Transverse colon (tissue), 4 donors: ENCODE measurements around the gene MTOR. TPM values are rescaled to one million over a fixed set of nuclear protein-coding genes. Genes with fewer than 3 reads are reported as not detected.

Experiments used
- DNase-seq: peaks from one replicate; pipeline ENCODE4 v3.0.0-alpha.2; 2019
- H3K27ac ChIP-seq, 4 donors: fragments of 200-600 bp; sonication (generic); 2 replicates each; pipeline ENCODE4 v1.5.1; 2016 to 2018; ENCODE audit warnings: inconsistent platforms in 4 of 4
- H3K27me3 ChIP-seq: fragments of 200-600 bp; sonication (generic); 2 replicates; pipeline ENCODE4 v1.5.1; 2017; ENCODE audit warnings: inconsistent platforms
- H3K36me3 ChIP-seq, 4 donors: fragments of 200-600 bp; sonication (generic); 2 replicates each; pipeline ENCODE4 v1.5.1; 2017 to 2019; ENCODE audit warnings: inconsistent platforms in 4 of 4
- H3K4me1 ChIP-seq, 4 donors: fragments of 200-600 bp; sonication (generic); 2 replicates each; pipeline ENCODE4 v1.5.1; 2017 to 2020; ENCODE audit warnings: inconsistent platforms in 4 of 4
- H3K4me3 ChIP-seq, 4 donors: fragments of 200-600 bp; sonication (generic); 1 replicate in 1 of 4; 2 replicates in 3 of 4; pipeline versions ENCODE4 v1.5.1 to v1.6.1; 2017 to 2019; ENCODE audit warnings: inconsistent platforms in 4 of 4
- H3K9me3 ChIP-seq, 2 donors: fragments of 200-600 bp; sonication (generic); 2 replicates each; pipeline ENCODE4 v1.5.1; 2017 to 2019; ENCODE audit warnings: inconsistent platforms in 2 of 2
- EP300 ChIP-seq: sonication (generic); formaldehyde crosslinking; IDR thresholded peaks from one replicate; pipeline ENCODE4 v1.6.1; 2017; ENCODE audit warnings: antibody characterized with exemption, low read depth
- POLR2A ChIP-seq: fragments of 450-650 bp; IDR thresholded peaks from one replicate; pipeline ENCODE4 v1.6.1; 2016; ENCODE audit warnings: antibody characterized with exemption, mild to moderate bottlenecking, moderate library complexity
- POLR2AphosphoS5 ChIP-seq, 3 donors: sonication (generic); formaldehyde crosslinking; IDR thresholded peaks; one replicate each; pipeline ENCODE4 v1.6.1; 2016; ENCODE audit warnings: antibody characterized with exemption in 3 of 3
- WGBS, 2 donors: methylation state at CpG; one replicate each; pipeline ENCODE4 v1.1.5; 2018; ENCODE audit warnings: low coverage in 1 of 2; 5-methylcytosine and 5-hydroxymethylcytosine counted together
- in situ Hi-C, 4 donors: fragments of 200-750 bp; cut with MboI; loops; one replicate each; pipeline versions ENCODE4 v1.15.0 to v1.15.1; 2017; ENCODE audit warnings: low sequenced_read_pairs in 3 of 4, low pct_ligation_motif_present in 1 of 4, low pct_unique_long_range_greater_than_20kb in 1 of 4
- intact Hi-C: fragments of 100-400 bp; cut with DNase I; formaldehyde crosslinking; loops from one replicate; pipeline ENCODE4 v1.15.1; 2023; ENCODE audit warnings: low total_unique reads
- total RNA-seq, 4 donors: library from RNA; depleted of rRNA; stranded (reverse); fragments of >200 nt; gene quantifications; one replicate each; pipeline ENCODE4 v1.1.0, GENCODE V29; 2016
- TF ChIP-seq, protein P1 (sequence below), 5 experiments: fragments of 200-600 bp in 3 of 5; fragments of 450-650 bp in 2 of 5; sonication (generic) in 3 of 5; IDR thresholded peaks; 1 replicate in 2 of 5; 2 replicates in 3 of 5; pipeline ENCODE4 v1.5.1; 2016 to 2017; ENCODE audit warnings: antibody characterized with exemption in 5 of 5, inconsistent platforms in 3 of 5, mild to moderate bottlenecking in 2 of 5, moderate library complexity in 1 of 5

MTOR gene
- total RNA-seq, 4 donors from 2014 or later, result 31.0 to 45.6 (median 40.6) TPM

GRCh38 chr1:11216074-11216473, 46.3 kb downstream of the MTOR start:
- Histone ChIP-seq H3K27ac (no peak overlapping the region), H3K9me3 (no peaks in the 10 kb centered on the region), H3K4me1 (no peaks in the 10 kb centered on the region), H3K4me3 (no peak overlapping the region), H3K27me3 (no peaks in the 10 kb centered on the region), H3K36me3 (peaks cover 0 to 63% (median 30%) of the 10 kb centered on the region in 4 donors)
- intact Hi-C loops (no loop called here), in situ Hi-C loops (no loop called here)
- TF ChIP-seq EP300 (no peak), POLR2A (no peak), POLR2AphosphoS5 (IDR thresholded peaks at IDR 0.05) (no peak)
- TF ChIP-seq, protein P1, sequence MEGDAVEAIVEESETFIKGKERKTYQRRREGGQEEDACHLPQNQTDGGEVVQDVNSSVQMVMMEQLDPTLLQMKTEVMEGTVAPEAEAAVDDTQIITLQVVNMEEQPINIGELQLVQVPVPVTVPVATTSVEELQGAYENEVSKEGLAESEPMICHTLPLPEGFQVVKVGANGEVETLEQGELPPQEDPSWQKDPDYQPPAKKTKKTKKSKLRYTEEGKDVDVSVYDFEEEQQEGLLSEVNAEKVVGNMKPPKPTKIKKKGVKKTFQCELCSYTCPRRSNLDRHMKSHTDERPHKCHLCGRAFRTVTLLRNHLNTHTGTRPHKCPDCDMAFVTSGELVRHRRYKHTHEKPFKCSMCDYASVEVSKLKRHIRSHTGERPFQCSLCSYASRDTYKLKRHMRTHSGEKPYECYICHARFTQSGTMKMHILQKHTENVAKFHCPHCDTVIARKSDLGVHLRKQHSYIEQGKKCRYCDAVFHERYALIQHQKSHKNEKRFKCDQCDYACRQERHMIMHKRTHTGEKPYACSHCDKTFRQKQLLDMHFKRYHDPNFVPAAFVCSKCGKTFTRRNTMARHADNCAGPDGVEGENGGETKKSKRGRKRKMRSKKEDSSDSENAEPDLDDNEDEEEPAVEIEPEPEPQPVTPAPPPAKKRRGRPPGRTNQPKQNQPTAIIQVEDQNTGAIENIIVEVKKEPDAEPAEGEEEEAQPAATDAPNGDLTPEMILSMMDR (IDR thresholded peaks at IDR 0.05), result no peak
- DNase-seq, result no peak
- WGBS, 2 donors, result 94 to 100% methylated on average over 1 of the region's 1 CpG

DNA sequence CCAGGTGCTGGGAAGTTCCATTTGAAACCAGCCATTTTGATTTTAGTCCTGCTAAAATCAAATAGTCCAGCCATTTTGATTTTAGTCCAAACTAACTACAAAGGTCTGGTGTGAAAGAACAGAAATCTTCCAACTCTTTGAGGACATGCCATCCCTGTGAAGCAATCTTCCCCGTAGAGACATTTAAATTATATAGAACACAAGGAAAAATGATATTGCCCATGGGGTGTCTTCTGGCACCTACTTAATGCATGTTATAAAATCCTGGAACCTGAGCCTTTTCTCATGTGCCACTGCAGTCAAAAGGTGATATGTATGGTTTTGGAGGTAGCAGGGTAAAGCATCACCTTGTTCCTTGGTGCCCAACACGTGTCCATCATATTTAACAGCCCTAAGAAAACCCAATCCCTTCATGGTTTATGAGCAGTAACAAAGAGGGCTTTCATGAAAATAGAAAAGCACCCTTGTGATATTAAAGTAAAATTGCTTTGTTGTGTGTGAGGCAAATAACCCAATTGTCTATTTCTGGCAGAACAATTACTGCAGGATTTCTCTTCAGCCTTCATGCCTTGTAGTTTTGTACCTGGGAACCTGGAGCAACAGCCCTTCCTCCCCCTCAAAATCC, 46.9 kb downstream of the MTOR start:
- no peak for DNase-seq
- H3K4me3 ChIP-seq, result no peak overlapping the region
- no peaks in the 10 kb centered on the region for H3K4me1 ChIP-seq
- no peaks in the 10 kb centered on the region for H3K9me3 ChIP-seq
- 72 to 84% methylated on average over 2 of the region's 2 CpGs for WGBS, 2 donors
- H3K27me3 ChIP-seq, result no peaks in the 10 kb centered on the region
- TF ChIP-seq POLR2A (no peak), EP300 (no peak), POLR2AphosphoS5 (IDR thresholded peaks at IDR 0.05) (no peak)
- TF ChIP-seq, protein P1 (IDR thresholded peaks at IDR 0.05), result no peak
- peaks cover 0 to 64% (median 32%) of the 10 kb centered on the region in 4 donors for H3K36me3 ChIP-seq
- H3K27ac ChIP-seq, result no peak overlapping the region
- in situ Hi-C loops, result no loop called here
- intact Hi-C loops, result no loop called here

DNA sequence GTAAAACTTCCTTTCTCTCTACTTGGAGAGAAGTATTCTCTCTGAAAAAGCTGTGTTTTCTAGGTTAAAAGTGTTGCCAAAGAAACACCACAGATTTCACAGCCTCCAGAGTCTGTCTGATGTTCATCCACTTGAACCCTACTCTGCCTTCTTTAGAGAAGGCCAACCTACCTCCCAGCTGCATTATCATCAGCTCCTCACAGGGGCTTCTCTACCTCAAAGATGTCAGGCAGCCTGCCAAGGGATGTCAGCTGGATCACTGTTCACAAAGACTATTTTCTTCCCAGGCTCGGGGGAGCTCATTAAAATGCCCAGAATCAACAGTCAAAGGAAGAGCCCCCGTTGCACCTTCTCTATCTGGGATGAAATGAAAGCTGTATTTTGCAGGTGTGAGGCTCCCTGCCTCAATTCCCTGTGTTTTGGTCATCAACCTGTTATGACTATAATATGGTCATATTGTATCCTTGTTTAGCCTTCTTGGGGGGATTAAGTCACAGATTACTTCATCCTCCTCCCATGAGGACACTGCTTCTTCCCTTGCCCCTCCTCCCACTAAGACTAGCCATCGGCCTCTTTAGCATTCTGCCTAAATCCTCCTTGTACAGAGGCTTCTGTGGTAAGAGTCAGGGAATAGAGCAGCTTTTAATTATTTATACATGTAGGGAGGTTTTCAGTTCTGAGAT, 47.5 kb downstream of the MTOR start:
- DNase-seq, result no peak
- no peaks in the 10 kb centered on the region for H3K27me3 ChIP-seq
- in situ Hi-C loops (no loop called here), intact Hi-C loops (loop anchor here (1.0 kb wide), 1 partner anchor 18 kb away; no protein-coding TSS in a partner anchor)
- no peak overlapping the region for H3K4me3 ChIP-seq
- WGBS, 2 donors, result 83 to 100% methylated on average over 1 to 3 of the region's 3 CpGs
- H3K4me1 ChIP-seq, result no peaks in the 10 kb centered on the region
- H3K27ac ChIP-seq, result no peak overlapping the region
- no peak for TF ChIP-seq EP300
- TF ChIP-seq, protein P1 (IDR thresholded peaks at IDR 0.05), result no peak
- no peak for TF ChIP-seq POLR2A
- no peak for TF ChIP-seq POLR2AphosphoS5 (IDR thresholded peaks at IDR 0.05)
- peaks cover 0 to 69% (median 32%) of the 10 kb centered on the region in 4 donors for H3K36me3 ChIP-seq
- no peaks in the 10 kb centered on the region for H3K9me3 ChIP-seq

GRCh38 chr1:11211925-11212587, 50.3 kb downstream of the MTOR start:
- Histone ChIP-seq H3K27ac (no peak overlapping the region), H3K4me3 (no peak overlapping the region), H3K9me3 (no peaks in the 10 kb centered on the region), H3K4me1 (no peaks in the 10 kb centered on the region), H3K27me3 (no peaks in the 10 kb centered on the region), H3K36me3 (peaks cover 0 to 59% (median 29%) of the 10 kb centered on the region in 4 donors)
- TF ChIP-seq, protein P1 (IDR thresholded peaks at IDR 0.05), result no peak
- no peak for TF ChIP-seq EP300
- no peak for TF ChIP-seq POLR2AphosphoS5 (IDR thresholded peaks at IDR 0.05)
- in situ Hi-C loops, result no loop called here
- no peak for DNase-seq
- intact Hi-C loops, result no loop called here
- WGBS, 2 donors, result 83 to 94% methylated on average over 4 to 12 of the region's 12 CpGs
